Endodermal cell (in vitro differentiated cells): ENCODE data around the gene KLHL22. TPM values are rescaled to one million over a fixed set of nuclear protein-coding genes. Genes with fewer than 3 reads are reported as not detected.

Source experiments
- DNase-seq: peaks from one replicate; pipeline ENCODE4 v3.0.0-alpha.2; 2017
- H3K27ac ChIP-seq: 2 replicates; pipeline ENCODE4 v1.5.1; 2013; ENCODE audit warnings: mild to moderate bottlenecking, low read depth, low read length, moderate library complexity
- H3K27me3 ChIP-seq: 2 replicates; pipeline ENCODE4 v1.6.1; 2013; ENCODE audit warnings: mild to moderate bottlenecking, low read length, moderate library complexity; ENCODE audit not compliant: insufficient read depth, control insufficient read depth, poor library complexity, severe bottlenecking
- H3K36me3 ChIP-seq: 2 replicates; pipeline ENCODE4 v1.7.0; 2013; ENCODE audit warnings: mild to moderate bottlenecking, low read length, moderate library complexity; ENCODE audit not compliant: control insufficient read depth, insufficient read depth
- H3K4me1 ChIP-seq: one replicate; pipeline ENCODE4 v1.7.0; 2013; ENCODE audit warnings: low read length; ENCODE audit not compliant: control insufficient read depth, insufficient read depth
- H3K4me3 ChIP-seq: 2 replicates; pipeline ENCODE4 v1.5.1; 2013; ENCODE audit warnings: mild to moderate bottlenecking, low read length, moderate library complexity
- H3K9ac ChIP-seq: 2 replicates; pipeline ENCODE4 v1.6.1; 2013; ENCODE audit warnings: mild to moderate bottlenecking, low read length, moderate library complexity; ENCODE audit not compliant: poor library complexity, severe bottlenecking; ENCODE audit errors: extremely low read depth
- H3K9me3 ChIP-seq: 2 replicates; pipeline ENCODE4 v1.6.1; 2013; ENCODE audit warnings: mild to moderate bottlenecking, low read length, moderate library complexity; ENCODE audit not compliant: control insufficient read depth
- H3K27ac Mint-ChIP-seq: 2 replicates; pipeline ENCODE4 v1.8.0; 2020; ENCODE audit warnings: mixed read lengths
- H3K27me3 Mint-ChIP-seq: 2 replicates; pipeline ENCODE4 v1.8.0; 2021; ENCODE audit warnings: mild to moderate bottlenecking, mixed read lengths; ENCODE audit not compliant: insufficient read depth
- H3K36me3 Mint-ChIP-seq: 2 replicates; pipeline ENCODE4 v1.8.0; 2020; ENCODE audit warnings: low read depth, mixed read lengths
- H3K4me1 Mint-ChIP-seq: 2 replicates; pipeline ENCODE4 v1.8.0; 2020; ENCODE audit warnings: mixed read lengths
- H3K4me3 Mint-ChIP-seq: 2 replicates; pipeline ENCODE4 v1.8.0; 2020; ENCODE audit warnings: mild to moderate bottlenecking, moderate library complexity, mixed read lengths
- H3K9me3 Mint-ChIP-seq: 2 replicates; pipeline ENCODE4 v1.8.0; 2020; ENCODE audit warnings: mild to moderate bottlenecking, mixed read lengths
- CTCF ChIP-seq: fragments of 200-600 bp; sonication (generic); conservative IDR thresholded peaks from 2 replicates; pipeline ENCODE4 v1.5.0; 2021; ENCODE audit warnings: antibody characterized with exemption, mild to moderate bottlenecking
- WGBS, 2 experiments: methylation state at CpG; one replicate each; pipeline versions ENCODE4 v1.1.5 to v1.1.7; 2013; ENCODE audit warnings: missing lambda C conversion rate in 2 of 2, mixed read lengths in 1 of 2; ENCODE audit not compliant: insufficient coverage in 1 of 2, insufficient read length in 1 of 2; 5-methylcytosine and 5-hydroxymethylcytosine counted together
- total RNA-seq, 2 donors: library from RNA; stranded (reverse); fragmentation: NEBNext Ultra II Directional in 1 of 2; extraction: Animal tissue kit (Norgen Biotek cat#: 25700) in 1 of 2; gene quantifications; 2 replicates in 1 of 2; 3 replicates in 1 of 2; pipeline ENCODE4 v1.2.1, GENCODE V29; 2021

Gene KLHL22
- total RNA-seq, 2 donors from 2014 or later: 26.5 to 32.8 TPM

GRCh38 chr22:20399866-20400605 is 95.6 kb downstream of the KLHL22 start:
- Mint-ChIP-seq H3K4me3 (no peak overlapping the region), H3K9me3 (no peaks in the 10 kb centered on the region), H3K36me3 (peaks cover 43% of the 10 kb centered on the region), H3K4me1 (peaks cover 30% of the 10 kb centered on the region), H3K27ac (peak overlapping the region; percentile 26), H3K27me3 (no peaks in the 10 kb centered on the region)
- peak; percentile 10 for DNase-seq
- no peaks in the 10 kb centered on the region for H3K9me3 ChIP-seq
- H3K27ac ChIP-seq: no peak overlapping the region
- peaks cover 7% of the 10 kb centered on the region for H3K4me1 ChIP-seq
- H3K36me3 ChIP-seq: peaks cover 36% of the 10 kb centered on the region
- no peaks in the 10 kb centered on the region for H3K27me3 ChIP-seq
- no peak for TF ChIP-seq CTCF
- no peak overlapping the region for H3K4me3 ChIP-seq
- no peak overlapping the region for H3K9ac ChIP-seq
- 89 to 100% methylated on average over 1 to 4 of the region's 4 CpGs for WGBS, 2 experiments

GRCh38 chr22:20398420-20398819 is 97.2 kb downstream of the KLHL22 start:
- Histone ChIP-seq H3K4me3 (no peak overlapping the region), H3K27me3 (no peaks in the 10 kb centered on the region), H3K27ac (no peak overlapping the region), H3K36me3 (peaks cover 26% of the 10 kb centered on the region), H3K4me1 (peaks cover 7% of the 10 kb centered on the region), H3K9ac (no peak overlapping the region), H3K9me3 (no peaks in the 10 kb centered on the region)
- H3K27me3 Mint-ChIP-seq: no peaks in the 10 kb centered on the region
- H3K36me3 Mint-ChIP-seq: peaks cover 28% of the 10 kb centered on the region
- WGBS, 2 experiments: 97 to 98% methylated on average over 3 to 5 of the region's 5 CpGs
- H3K9me3 Mint-ChIP-seq: no peaks in the 10 kb centered on the region
- no peak overlapping the region for H3K27ac Mint-ChIP-seq
- DNase-seq: no peak
- H3K4me1 Mint-ChIP-seq: peaks cover 37% of the 10 kb centered on the region
- no peak overlapping the region for H3K4me3 Mint-ChIP-seq
- no peak for TF ChIP-seq CTCF

DNA sequence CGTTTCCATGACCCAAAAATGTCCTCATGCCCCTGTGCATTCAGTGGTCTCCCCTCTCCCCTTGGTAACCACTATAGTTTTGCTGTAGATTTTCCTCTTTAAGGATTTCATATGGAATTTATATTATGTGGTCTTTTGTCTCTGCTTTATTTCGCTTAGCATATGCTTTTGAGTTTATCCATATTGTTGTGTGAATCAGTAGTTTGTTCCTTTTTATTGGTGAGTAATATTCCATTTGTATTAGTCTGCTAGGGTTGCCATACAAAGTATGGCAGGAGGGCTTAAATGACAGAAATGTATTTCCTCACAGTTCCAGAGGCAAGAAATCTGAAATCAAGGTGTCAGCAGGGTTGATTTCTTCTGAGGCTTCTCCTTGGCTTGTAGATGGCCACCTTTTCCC is 98.1 kb downstream of the KLHL22 start:
- Mint-ChIP-seq H3K9me3 (peaks cover 5% of the 10 kb centered on the region), H3K36me3 (peaks cover 21% of the 10 kb centered on the region), H3K27me3 (no peaks in the 10 kb centered on the region), H3K27ac (no peak overlapping the region), H3K4me1 (peaks cover 37% of the 10 kb centered on the region), H3K4me3 (no peak overlapping the region)
- Histone ChIP-seq H3K4me3 (no peak overlapping the region), H3K27ac (no peak overlapping the region), H3K9me3 (no peaks in the 10 kb centered on the region), H3K36me3 (peaks cover 21% of the 10 kb centered on the region), H3K9ac (no peak overlapping the region), H3K4me1 (peaks cover 7% of the 10 kb centered on the region), H3K27me3 (no peaks in the 10 kb centered on the region)
- no peak for DNase-seq
- TF ChIP-seq CTCF: no peak
- 86 to 88% methylated on average over 2 of the region's 2 CpGs for WGBS, 2 experiments
